Measurements from ENCODE around the gene XYLT1.

XYLT1 gene

DNA sequence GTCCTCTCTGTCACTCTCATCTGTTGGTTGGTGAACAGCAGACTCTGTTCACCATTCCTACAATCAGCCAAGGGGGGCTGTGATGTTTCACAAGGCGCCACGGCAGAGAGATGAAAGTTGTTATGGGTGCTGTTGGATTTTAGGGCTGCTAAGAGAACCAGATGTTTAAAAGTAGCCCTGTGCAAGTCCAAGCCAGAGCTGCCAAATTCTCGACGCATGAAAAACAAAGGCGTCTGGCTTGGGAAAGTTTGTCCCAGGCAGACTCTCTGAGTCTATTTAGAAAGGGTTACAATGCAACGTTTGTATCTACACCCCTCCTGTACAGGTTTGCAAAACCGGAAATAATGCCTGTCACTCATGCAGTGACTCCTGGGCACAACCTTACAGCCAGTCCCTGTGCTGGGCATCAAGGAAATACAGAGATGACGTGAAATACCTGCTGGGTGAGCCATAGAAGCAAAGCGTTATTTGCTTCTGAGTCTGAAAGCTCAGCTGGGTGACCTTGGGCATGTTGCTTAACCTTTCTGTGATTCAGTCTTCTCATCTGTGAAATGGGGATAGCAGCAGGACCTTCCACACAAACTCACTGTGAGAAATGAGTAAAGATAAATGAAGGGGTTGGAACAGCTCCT lies 74.8 kb downstream of the XYLT1 start:
- no peaks in the 10 kb centered on the region for H3K36me3 Mint-ChIP-seq (ENCODE audit: low read depth)
- peaks cover 10% of the 10 kb centered on the region for H3K9me3 Mint-ChIP-seq
- H3K27ac Mint-ChIP-seq: no peak overlapping the region
- H3K4me3 Mint-ChIP-seq: no peak overlapping the region
- no peaks in the 10 kb centered on the region for H3K27me3 Mint-ChIP-seq
- peaks cover 45% of the 10 kb centered on the region for H3K4me1 Mint-ChIP-seq (ENCODE audit: low read depth)

DNA sequence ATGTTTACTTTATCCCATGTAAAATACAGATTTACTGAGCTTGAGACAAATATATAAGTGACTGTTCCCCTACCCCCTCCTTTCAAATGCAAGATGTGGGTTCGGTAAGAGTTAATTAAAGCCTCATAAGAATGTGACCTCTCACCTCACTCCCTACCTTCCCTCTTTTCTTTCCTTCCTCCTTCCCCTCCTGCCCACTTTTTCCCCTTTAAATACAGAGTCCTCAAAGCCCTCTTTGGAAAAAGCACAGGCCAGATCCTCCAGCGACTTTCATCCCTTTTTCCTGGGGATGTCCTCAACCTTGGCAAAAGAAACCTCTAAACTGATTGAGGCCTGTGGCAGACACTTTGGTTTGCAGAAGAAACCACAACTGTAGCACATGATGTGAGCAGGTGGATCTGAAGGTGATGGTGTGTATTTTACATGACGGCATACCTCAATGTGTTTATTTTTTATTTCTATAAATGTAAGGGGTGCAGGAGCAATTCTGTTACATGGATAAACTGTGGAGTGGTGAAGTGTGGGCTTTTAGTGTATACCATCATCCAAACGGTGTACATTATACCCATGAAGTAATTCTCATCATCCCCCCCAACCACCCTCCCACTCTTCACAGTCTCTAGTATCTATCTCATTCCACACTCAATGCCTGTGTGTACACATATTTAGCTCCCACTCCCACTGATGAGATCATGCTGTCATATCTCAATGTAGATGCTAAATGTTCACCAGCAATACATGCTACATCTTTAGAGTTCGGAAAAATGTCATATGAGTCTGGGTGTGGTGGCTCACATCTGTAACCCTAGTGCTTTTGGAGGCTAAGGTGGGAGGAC lies 77.7 kb downstream of the XYLT1 start:
- no peaks in the 10 kb centered on the region for H3K27me3 Mint-ChIP-seq
- H3K4me1 Mint-ChIP-seq (ENCODE audit: low read depth): peaks cover 41% of the 10 kb centered on the region
- H3K27ac Mint-ChIP-seq: no peak overlapping the region
- no peak overlapping the region for H3K4me3 Mint-ChIP-seq
- H3K9me3 Mint-ChIP-seq: peaks cover 10% of the 10 kb centered on the region
- no peaks in the 10 kb centered on the region for H3K36me3 Mint-ChIP-seq (ENCODE audit: low read depth)

DNA sequence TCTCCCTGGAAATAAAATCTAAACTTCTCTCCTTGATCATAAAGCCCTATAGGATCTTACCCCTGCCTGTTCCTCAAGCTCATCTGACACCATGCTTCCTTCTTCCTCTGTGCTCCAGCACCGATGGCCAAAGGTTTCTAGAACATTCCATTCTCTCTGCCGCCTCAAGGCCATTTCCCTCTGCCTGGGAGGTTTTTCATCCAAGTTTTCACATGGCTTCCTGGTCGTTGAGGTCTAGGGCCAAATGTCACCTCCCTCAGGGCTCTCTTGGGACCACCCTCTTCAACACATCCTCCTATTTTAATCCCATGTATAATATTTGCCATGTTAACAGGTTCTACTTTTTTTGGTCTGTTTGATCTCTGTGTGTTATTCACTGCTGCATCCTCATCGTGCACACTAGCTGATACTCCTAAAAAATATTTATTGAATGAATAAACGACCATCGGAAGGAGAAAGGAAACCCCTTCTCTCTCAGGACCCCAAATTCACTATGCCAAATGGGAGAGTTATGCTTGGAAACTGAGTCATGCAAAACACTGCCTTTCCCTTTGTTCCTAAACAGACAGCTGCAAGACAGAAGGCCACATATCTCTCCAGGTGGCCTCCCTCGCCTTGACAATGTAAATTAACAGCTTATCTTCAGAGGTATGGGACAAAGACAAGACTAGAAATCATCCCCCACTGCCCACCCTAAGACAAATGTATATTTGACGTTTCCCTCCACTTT lies 78.5 kb downstream of the XYLT1 start:
- no peaks in the 10 kb centered on the region for H3K27me3 Mint-ChIP-seq
- peaks cover 10% of the 10 kb centered on the region for H3K9me3 Mint-ChIP-seq

DNA sequence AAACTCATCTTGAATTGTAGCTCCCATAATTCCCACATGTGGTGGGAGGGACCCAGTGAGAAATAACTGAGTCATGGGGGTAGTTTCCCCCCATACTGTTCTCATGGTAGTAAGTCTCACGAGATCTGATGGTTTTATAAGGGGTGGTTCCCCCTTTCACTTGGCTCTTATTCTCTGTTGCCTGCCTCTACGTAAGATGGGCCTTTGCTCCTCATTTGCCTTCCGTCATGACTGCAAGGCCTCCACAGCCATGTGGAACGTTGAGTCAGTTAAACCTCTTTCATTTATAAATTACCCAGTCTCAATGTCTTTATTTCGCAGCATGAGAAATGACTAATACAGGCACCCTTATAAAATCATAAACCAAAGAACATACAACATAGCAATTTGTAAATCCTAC lies 79.0 kb downstream of the XYLT1 start:
- peak overlapping the region; percentile 12 for H3K27ac Mint-ChIP-seq
- peaks cover 34% of the 10 kb centered on the region for H3K4me1 Mint-ChIP-seq (ENCODE audit: low read depth)
- H3K4me3 Mint-ChIP-seq: no peak overlapping the region

More for the DNA sequence above, 78.5 kb downstream of the XYLT1 start:
- Mint-ChIP-seq H3K4me3 (no peak overlapping the region), H3K4me1 (ENCODE audit: low read depth) (peaks cover 38% of the 10 kb centered on the region), H3K27ac (no peak overlapping the region), H3K36me3 (ENCODE audit: low read depth) (no peaks in the 10 kb centered on the region)

DNA sequence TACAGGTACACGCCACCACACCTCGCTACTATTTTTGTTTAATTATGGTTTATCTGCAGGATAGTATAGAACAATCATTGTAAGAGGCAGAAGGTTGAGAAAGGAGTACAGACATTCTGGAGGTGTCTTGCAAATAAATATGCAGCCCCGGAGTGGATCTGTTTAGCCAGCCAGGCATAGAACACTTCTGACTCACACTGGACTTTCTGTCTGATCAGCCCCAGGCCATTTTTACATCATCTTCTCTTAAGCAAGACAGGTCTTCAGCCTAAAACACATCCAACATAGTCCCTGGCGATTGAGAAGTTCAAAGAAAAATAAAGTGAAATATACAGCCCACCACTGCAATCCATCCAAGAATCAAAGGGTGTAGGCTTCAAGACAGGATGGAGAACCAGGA lies 81.4 kb downstream of the XYLT1 start:
- H3K4me1 Mint-ChIP-seq (ENCODE audit: low read depth): peaks cover 30% of the 10 kb centered on the region
- no peaks in the 10 kb centered on the region for H3K36me3 Mint-ChIP-seq (ENCODE audit: low read depth)

More for the DNA sequence above, 79.0 kb downstream of the XYLT1 start:
- no peaks in the 10 kb centered on the region for H3K36me3 Mint-ChIP-seq (ENCODE audit: low read depth)
- H3K9me3 Mint-ChIP-seq: peaks cover 10% of the 10 kb centered on the region
- no peaks in the 10 kb centered on the region for H3K27me3 Mint-ChIP-seq

DNA sequence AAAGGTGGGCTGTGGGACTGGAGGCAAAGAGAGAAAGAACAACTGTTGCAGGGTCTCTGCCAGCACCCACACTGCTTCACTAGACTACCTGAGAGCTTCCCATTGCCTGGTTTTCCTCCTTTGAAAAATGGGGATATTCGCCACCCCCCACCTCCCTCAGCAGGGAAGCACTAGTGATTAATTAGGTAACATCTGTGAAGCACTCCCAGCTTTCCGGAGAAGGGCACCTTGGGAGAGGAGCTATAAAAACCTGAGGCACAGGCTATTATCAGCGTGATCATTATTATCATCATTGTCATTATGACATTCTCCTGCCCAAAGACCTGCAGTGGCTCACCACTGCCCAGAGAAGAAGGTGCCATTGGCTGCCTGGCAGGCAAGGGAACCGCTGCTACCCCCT lies 83.5 kb downstream of the XYLT1 start:
- H3K9me3 Mint-ChIP-seq: peaks cover 5% of the 10 kb centered on the region

More for the DNA sequence above, 81.4 kb downstream of the XYLT1 start:
- Mint-ChIP-seq H3K27ac (no peak overlapping the region), H3K9me3 (peaks cover 10% of the 10 kb centered on the region), H3K27me3 (no peaks in the 10 kb centered on the region), H3K4me3 (no peak overlapping the region)

DNA sequence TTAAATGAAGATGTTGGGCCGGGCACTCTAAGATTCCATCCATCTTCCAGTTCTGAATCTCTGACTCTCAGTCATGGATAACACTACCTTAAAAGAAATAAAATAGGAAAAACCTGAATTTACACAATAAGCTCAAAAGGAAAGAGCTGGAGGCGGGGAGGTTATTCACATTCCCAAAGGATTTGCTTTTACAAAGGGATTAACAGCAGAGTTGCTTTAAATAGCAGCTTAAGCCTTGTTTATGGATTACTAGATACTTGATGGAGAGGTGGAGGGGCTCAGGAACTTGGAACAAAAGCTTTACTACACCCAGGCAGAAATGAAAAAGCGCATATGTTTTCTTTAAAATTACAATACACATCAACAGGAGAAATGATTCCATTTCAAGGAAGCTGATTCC lies 84.5 kb downstream of the XYLT1 start:
- Mint-ChIP-seq H3K4me1 (ENCODE audit: low read depth) (peaks cover 29% of the 10 kb centered on the region), H3K4me3 (no peak overlapping the region), H3K9me3 (no peaks in the 10 kb centered on the region), H3K36me3 (ENCODE audit: low read depth) (no peaks in the 10 kb centered on the region), H3K27ac (no peak overlapping the region), H3K27me3 (no peaks in the 10 kb centered on the region)

More for the DNA sequence above, 83.5 kb downstream of the XYLT1 start:
- Mint-ChIP-seq H3K4me1 (ENCODE audit: low read depth) (peaks cover 31% of the 10 kb centered on the region), H3K27me3 (no peaks in the 10 kb centered on the region), H3K27ac (no peak overlapping the region), H3K36me3 (ENCODE audit: low read depth) (no peaks in the 10 kb centered on the region), H3K4me3 (no peak overlapping the region)

DNA sequence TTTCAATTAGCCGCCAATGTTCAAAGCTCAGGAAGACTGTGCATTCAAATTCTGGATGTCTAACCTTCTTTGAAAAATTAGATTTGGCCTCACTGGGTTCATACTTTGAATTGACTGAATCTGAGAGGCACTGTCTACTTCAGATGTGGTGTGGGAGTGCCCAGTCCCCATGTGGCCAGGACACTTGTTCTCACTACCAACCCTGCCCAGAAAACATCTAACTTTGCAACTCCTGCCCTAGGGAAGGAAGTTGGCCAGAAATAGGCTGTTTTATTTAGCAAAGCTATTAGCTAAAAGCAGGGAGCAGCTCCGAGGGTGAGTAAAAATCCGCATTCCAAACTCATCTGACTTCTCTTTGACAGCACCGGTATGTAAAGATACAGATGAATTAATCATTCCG lies 86.3 kb downstream of the XYLT1 start:
- Mint-ChIP-seq H3K27ac (no peak overlapping the region), H3K36me3 (ENCODE audit: low read depth) (no peaks in the 10 kb centered on the region), H3K4me3 (no peak overlapping the region), H3K9me3 (no peaks in the 10 kb centered on the region), H3K4me1 (ENCODE audit: low read depth) (peaks cover 37% of the 10 kb centered on the region), H3K27me3 (no peaks in the 10 kb centered on the region)

DNA sequence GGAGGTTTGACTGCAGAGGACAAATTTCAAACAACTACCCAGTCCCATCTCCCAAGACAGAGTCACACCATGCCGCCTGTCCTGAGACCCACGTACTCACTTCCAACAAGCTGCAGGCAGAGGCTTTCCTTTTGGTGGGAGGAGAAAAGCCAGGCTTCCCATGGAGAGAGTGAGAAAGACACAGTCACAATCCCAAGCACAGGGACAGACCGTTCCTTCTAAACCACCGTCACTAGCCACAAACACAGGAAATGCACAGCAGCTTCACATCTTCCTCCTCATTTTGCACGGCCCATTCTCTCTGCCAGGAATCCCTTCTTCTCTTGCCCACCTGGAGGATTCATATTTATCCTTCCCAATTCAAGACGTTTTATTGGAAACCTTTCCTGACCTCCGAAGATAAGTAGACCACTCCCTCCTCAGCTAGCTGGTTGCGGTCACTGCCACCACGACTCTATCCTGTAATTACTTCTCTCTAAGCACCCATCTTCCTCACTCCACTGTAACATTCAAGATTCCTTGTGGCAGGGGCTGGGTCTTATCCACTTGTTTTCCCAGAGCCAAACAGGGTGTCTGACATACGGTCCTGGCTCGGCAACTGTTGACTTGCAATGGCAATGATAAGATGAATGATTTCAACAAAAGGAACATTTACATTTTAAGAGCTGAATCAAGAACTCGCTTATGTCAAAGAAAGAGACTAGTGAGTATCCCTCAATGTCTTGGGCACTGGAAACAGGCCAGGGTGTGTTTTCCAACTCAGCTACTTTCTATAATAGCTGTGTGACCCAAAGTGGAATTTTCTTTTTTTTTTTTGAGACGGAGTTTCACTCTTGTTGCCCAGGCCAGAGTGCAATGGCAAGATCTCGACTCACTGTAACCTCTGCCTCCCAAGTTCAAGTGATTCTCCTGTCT lies 87.6 kb downstream of the XYLT1 start:
- H3K4me1 Mint-ChIP-seq (ENCODE audit: low read depth): peaks cover 50% of the 10 kb centered on the region
- no peak overlapping the region for H3K4me3 Mint-ChIP-seq
- H3K9me3 Mint-ChIP-seq: no peaks in the 10 kb centered on the region
- no peaks in the 10 kb centered on the region for H3K36me3 Mint-ChIP-seq (ENCODE audit: low read depth)
- H3K27me3 Mint-ChIP-seq: no peaks in the 10 kb centered on the region
- peak overlapping the region; percentile 38 for H3K27ac Mint-ChIP-seq

DNA sequence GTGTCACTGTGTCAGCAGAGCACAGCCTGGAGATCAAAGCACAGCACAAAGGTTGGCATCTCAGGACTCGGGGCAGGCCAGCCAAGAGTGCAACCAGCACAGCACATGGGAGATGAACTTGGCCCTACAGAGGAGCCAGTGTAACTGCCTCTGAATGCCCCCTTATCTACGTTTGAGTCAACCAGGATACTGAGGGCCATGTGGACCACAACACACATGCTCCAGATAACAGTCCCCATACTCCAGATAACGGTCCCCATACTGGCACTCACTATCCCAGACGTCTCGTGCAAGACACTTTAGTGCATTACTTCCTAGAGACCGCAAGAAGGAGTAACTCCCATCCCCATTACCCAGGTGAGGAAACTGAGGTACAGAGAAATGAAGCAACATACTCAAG lies 88.2 kb downstream of the XYLT1 start:
- Mint-ChIP-seq H3K9me3 (no peaks in the 10 kb centered on the region), H3K4me1 (ENCODE audit: low read depth) (peaks cover 56% of the 10 kb centered on the region), H3K36me3 (ENCODE audit: low read depth) (no peaks in the 10 kb centered on the region), H3K4me3 (no peak overlapping the region), H3K27ac (peak overlapping the region; percentile 38), H3K27me3 (no peaks in the 10 kb centered on the region)

DNA sequence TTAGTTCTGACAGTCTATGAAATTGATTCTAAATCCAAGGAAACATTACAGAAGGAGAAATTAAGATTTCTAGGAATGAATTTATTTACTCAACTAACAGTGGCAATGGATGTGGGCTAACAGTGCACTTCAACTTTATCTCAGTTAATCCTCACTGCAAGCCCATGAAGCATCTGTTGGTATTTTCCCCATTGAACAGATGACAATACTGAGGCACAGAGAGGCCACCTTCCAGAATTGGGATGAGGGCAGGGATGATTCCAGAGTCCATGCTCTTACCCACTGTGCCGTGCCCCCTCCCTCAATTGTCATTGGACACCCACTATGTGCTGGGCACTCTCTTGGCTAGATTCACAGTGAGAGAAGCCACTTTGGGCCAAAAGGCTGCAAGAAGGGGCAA lies 89.0 kb downstream of the XYLT1 start:
- Mint-ChIP-seq H3K4me3 (no peak overlapping the region), H3K36me3 (ENCODE audit: low read depth) (no peaks in the 10 kb centered on the region), H3K4me1 (ENCODE audit: low read depth) (peaks cover 60% of the 10 kb centered on the region), H3K27ac (no peak overlapping the region), H3K27me3 (no peaks in the 10 kb centered on the region), H3K9me3 (no peaks in the 10 kb centered on the region)

DNA sequence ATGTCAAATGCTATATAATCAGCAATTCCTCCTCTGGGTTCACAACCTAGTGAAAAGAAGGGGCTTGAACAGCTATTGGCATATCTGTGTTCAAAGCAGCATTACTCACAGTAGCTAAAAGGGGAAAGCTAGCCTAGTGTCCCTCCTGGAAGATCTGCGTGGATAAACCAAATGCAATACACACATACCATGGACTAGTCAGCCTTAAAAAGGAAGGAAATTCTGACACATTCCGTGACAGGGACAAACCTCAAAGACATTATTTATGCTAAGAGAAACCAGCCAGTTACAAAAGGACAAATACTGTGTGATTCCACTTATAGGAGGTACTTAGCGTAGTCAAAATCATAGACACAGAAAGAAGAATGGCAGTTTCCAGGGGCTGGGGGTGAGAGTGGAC lies 90.1 kb downstream of the XYLT1 start:
- Mint-ChIP-seq H3K4me3 (no peak overlapping the region), H3K9me3 (no peaks in the 10 kb centered on the region), H3K36me3 (ENCODE audit: low read depth) (no peaks in the 10 kb centered on the region), H3K4me1 (ENCODE audit: low read depth) (peaks cover 62% of the 10 kb centered on the region), H3K27me3 (no peaks in the 10 kb centered on the region), H3K27ac (peak overlapping the region; percentile 37)

DNA sequence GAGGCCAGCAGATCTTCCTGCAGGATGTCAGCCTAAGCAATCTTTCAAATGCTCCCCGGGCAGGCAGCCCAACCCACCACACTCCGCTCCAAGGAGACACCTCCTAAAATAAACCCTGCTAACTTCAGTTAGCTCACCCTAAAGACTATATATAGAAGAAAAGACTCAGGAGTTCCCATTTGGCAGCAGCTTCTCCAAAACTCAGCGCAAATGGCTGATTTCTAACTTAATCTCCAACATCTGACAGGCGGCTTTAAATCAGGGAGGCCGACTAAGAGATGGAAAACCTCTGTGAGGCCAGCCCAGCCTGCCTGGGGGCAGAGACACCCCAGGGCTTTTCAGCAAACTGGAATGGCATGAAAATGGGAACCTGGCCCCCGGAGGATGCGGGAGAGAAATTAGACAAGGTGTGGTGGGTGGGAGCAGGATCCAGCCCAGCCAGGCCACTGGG lies 91.6 kb downstream of the XYLT1 start:
- Mint-ChIP-seq H3K27me3 (no peaks in the 10 kb centered on the region), H3K4me1 (ENCODE audit: low read depth) (peaks cover 76% of the 10 kb centered on the region), H3K27ac (no peak overlapping the region)

More for the DNA sequence above, 91.6 kb downstream of the XYLT1 start:
- no peaks in the 10 kb centered on the region for H3K9me3 Mint-ChIP-seq
- no peak overlapping the region for H3K4me3 Mint-ChIP-seq
- H3K36me3 Mint-ChIP-seq (ENCODE audit: low read depth): no peaks in the 10 kb centered on the region

Measured in stimulated activated naive CD8-positive, alpha-beta T cell treated with anti-CD3 and anti-CD28 coated beads, Interleukin-15, Interleukin-2, amounts not matched to agents 100 ng/mL and 50 ng/mL, for 24 hours (primary cell).